ENCODE measurements around the gene CYP1A2. TPM values are rescaled to one million over a fixed set of nuclear protein-coding genes. Genes with fewer than 3 reads are reported as not detected.
A peak's percentile ranks its signal among the peaks of the same experiment; 100 is the strongest.

Gene CYP1A2
- total and polyA plus RNA-seq, 2 of the 13 experiments (the other 11 are each of a cell fraction or from before 2014, with no cell fraction given): 0.07 TPM; not detected in 1

- TF ChIP-seq, protein P1, sequence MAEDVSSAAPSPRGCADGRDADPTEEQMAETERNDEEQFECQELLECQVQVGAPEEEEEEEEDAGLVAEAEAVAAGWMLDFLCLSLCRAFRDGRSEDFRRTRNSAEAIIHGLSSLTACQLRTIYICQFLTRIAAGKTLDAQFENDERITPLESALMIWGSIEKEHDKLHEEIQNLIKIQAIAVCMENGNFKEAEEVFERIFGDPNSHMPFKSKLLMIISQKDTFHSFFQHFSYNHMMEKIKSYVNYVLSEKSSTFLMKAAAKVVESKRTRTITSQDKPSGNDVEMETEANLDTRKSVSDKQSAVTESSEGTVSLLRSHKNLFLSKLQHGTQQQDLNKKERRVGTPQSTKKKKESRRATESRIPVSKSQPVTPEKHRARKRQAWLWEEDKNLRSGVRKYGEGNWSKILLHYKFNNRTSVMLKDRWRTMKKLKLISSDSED (CRISPR knock-in tag; IDR thresholded peaks at IDR 0.05): no peak
- TF ChIP-seq, protein P2, sequence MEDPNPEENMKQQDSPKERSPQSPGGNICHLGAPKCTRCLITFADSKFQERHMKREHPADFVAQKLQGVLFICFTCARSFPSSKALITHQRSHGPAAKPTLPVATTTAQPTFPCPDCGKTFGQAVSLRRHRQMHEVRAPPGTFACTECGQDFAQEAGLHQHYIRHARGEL (CRISPR knock-in tag; IDR thresholded peaks at IDR 0.05): no peak
- TF ChIP-seq KIAA2018 (CRISPR knock-in tag; IDR thresholded peaks at IDR 0.05; ENCODE audit: borderline replicate concordance) (0 out of 2 replicates have a peak, but pooled peaks have one; percentile 48), NCOR1 (IDR thresholded peaks at IDR 0.05; ENCODE audit: borderline replicate concordance, low read length) (peak; percentile 85), CCDC6 (CRISPR knock-in tag; IDR thresholded peaks at IDR 0.05) (0 out of 2 replicates have a peak, but pooled peaks have one; percentile 27), ZNF205 (CRISPR knock-in tag; IDR thresholded peaks at IDR 0.05) (peak; percentile 88), ZNF556 (CRISPR knock-in tag; IDR thresholded peaks at IDR 0.05; ENCODE audit: borderline replicate concordance) (peak; percentile 89; the same call in 1 of the 2 replicates), SRF (IDR thresholded peaks at IDR 0.05; ENCODE audit: low read depth, low read length) (no peak), ZFP1 (CRISPR knock-in tag; IDR thresholded peaks at IDR 0.05) (no peak), MED8 (CRISPR knock-in tag; IDR thresholded peaks at IDR 0.05; ENCODE audit: insufficient replicate concordance) (peak; percentile 60), ZNF878 (CRISPR knock-in tag; IDR thresholded peaks at IDR 0.05) (peak; percentile 74; the same call in 1 of the 2 replicates), ZBTB33 (CRISPR knock-in tag; IDR thresholded peaks at IDR 0.05) (no peak)
- TF ChIP-seq, protein P3, sequence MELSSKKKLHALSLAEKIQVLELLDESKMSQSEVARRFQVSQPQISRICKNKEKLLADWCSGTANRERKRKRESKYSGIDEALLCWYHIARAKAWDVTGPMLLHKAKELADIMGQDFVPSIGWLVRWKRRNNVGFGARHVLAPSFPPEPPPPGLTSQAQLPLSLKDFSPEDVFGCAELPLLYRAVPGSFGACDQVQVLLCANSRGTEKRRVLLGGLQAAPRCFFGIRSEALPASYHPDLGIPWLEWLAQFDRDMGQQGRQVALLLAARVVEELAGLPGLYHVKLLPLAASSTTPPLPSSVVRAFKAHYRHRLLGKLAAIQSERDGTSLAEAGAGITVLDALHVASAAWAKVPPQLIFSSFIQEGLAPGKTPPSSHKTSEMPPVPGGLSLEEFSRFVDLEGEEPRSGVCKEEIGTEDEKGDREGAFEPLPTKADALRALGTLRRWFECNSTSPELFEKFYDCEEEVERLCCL (CRISPR knock-in tag; IDR thresholded peaks at IDR 0.05; ENCODE audit: borderline replicate concordance): no peak
- TF ChIP-seq, protein P4, sequence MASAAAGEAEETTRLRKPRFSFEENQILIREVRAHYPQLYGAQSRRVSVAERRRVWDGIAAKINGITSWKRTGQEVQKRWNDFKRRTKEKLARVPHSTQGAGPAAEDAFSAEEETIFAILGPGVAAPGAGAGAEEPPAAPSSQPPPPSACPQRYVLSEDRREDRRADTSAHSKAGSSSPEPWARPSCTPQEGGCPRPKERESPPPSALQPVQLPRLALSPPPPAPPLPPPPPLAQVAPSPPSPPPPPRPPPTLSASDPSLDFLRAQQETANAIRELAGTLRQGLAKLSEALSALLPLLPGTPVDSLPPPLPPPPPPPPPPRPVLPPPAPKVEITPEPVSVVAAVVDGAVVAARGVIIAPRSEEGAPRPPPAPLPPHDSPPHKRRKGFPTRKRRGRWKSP (CRISPR knock-in tag; IDR thresholded peaks at IDR 0.05): peak; percentile 78; the same call in 1 of the 2 replicates
These were observed 17.9 kb upstream of the CYP1A2 start (continued) for GRCh38 chr15:74730619-74731316.
